Spleen (tissue), 11 donors: ENCODE results near the gene SGCA. TPM values are rescaled to one million over a fixed set of nuclear protein-coding genes. Genes with fewer than 3 reads are reported as not detected.

Experiments used
- DNase-seq: peaks from one replicate; pipeline ENCODE4 v3.0.0-alpha.2; 2020
- H3K27ac ChIP-seq, 8 donors: fragments of 200-600 bp; sonication (generic) in 7 of 8; 1 replicate in 4 of 8; 2 replicates in 4 of 8; pipeline versions ENCODE4 v1.5.0 to v1.8.0; 2016 to 2021; ENCODE audit warnings: inconsistent platforms in 4 of 8, mild to moderate bottlenecking in 4 of 8, moderate library complexity in 1 of 8
- H3K27me3 ChIP-seq, 7 donors: fragments of 200-600 bp; sonication (generic) in 6 of 7; replicated peaks in 1 of 7; 1 replicate in 4 of 7; 2 replicates in 3 of 7; pipeline versions ENCODE4 v1.5.0 to v1.8.0; 2016 to 2021; ENCODE audit warnings: inconsistent platforms in 3 of 7, mild to moderate bottlenecking in 1 of 7
- H3K36me3 ChIP-seq, 6 donors: fragments of 200-600 bp; sonication (generic) in 5 of 6; 1 replicate in 4 of 6; 2 replicates in 2 of 6; pipeline versions ENCODE4 v1.5.0 to v1.8.0; 2016 to 2021; ENCODE audit warnings: inconsistent platforms in 2 of 6
- H3K4me1 ChIP-seq, 6 donors: fragments of 200-600 bp; sonication (generic) in 5 of 6; 1 replicate in 3 of 6; 2 replicates in 3 of 6; pipeline versions ENCODE4 v1.5.0 to v1.8.0; 2016 to 2021; ENCODE audit warnings: inconsistent platforms in 3 of 6
- H3K4me3 ChIP-seq, 8 donors: fragments of 200-600 bp; sonication (generic) in 7 of 8; 1 replicate in 4 of 8; 2 replicates in 4 of 8; pipeline versions ENCODE4 v1.5.0 to v1.8.0; 2016 to 2021; ENCODE audit warnings: inconsistent platforms in 4 of 8, mild to moderate bottlenecking in 4 of 8, moderate library complexity in 2 of 8
- H3K9me3 ChIP-seq, 8 donors: fragments of 200-600 bp; sonication (generic) in 7 of 8; 1 replicate in 4 of 8; 2 replicates in 4 of 8; pipeline versions ENCODE4 v1.5.0 to v1.8.0; 2016 to 2021; ENCODE audit warnings: inconsistent platforms in 4 of 8
- POLR2A ChIP-seq, 3 donors: fragments of 450-650 bp; IDR thresholded peaks; one replicate each; pipeline ENCODE4 v1.5.1; 2017; ENCODE audit warnings: antibody characterized with exemption in 3 of 3, mild to moderate bottlenecking in 1 of 3
- POLR2AphosphoS5 ChIP-seq, 3 donors: sonication (generic); formaldehyde crosslinking; IDR thresholded peaks; one replicate each; pipeline ENCODE4 v1.5.1; 2017; ENCODE audit warnings: antibody characterized with exemption in 3 of 3
- WGBS, 5 donors: extraction: QIAGEN DNeasy Blood & Tissue Kit in 3 of 5; methylation state at CpG; one replicate each; pipeline versions ENCODE4 v1.1.5 to v1.1.7; 2013 to 2018; 5-methylcytosine and 5-hydroxymethylcytosine counted together
- intact Hi-C: fragments of 100-400 bp; cut with DNase I; formaldehyde crosslinking; loops from one replicate; pipeline ENCODE4 v1.15.0; 2023; ENCODE audit warnings: low total_unique reads
- polyA plus RNA-seq, 3 donors: library from polyadenylated mRNA; stranded (reverse); fragments of 200-250 nt; gene quantifications; one replicate each; pipeline ENCODE4 v1.2.1, GENCODE V29; 2013
- total RNA-seq, 7 donors: library from RNA; depleted of rRNA in 3 of 7; stranded (reverse); fragments of >200 nt in 3 of 7; fragmentation: NEBNext Ultra II Directional in 4 of 7; extraction: Animal tissue kit (Norgen Biotek cat#: 25700) in 4 of 7; gene quantifications; one replicate each; pipeline versions ENCODE4 v1.1.0 to v1.2.1, GENCODE V29; 2016 to 2021
- TF ChIP-seq, protein P1 (sequence below), 11 experiments: fragments of 200-600 bp in 7 of 11; fragments of 450-650 bp in 4 of 11; sonication (generic) in 4 of 11; IDR thresholded peaks in 8 of 11; conservative IDR thresholded peaks in 3 of 11; 1 replicate in 7 of 11; 2 replicates in 4 of 11; pipeline versions ENCODE4 v1.4.0 to v1.8.0; 2016 to 2021; ENCODE audit warnings: antibody characterized with exemption in 11 of 11, inconsistent platforms in 4 of 11, mild to moderate bottlenecking in 1 of 11
- donor health status: healthy with polysubstance abuse.
- donor health status: DM: no; HTN: no; CAD: no; lungs with moderate emphysema.
- donor health status: DM: no; HTN: no; CAD: no.
- donor health status: Bipolar disorder and iron deficiency.
- donor health status: healthy.
- donor health status: DM: no; HTN: no; CAD: no.
- donor health status: DM: yes; HTN: yes; CAD: no.

SGCA gene
- total and polyA plus RNA-seq, 10 donors, result 1.2 to 5.9 (median 3.7) TPM; not detected in 1

DNA sequence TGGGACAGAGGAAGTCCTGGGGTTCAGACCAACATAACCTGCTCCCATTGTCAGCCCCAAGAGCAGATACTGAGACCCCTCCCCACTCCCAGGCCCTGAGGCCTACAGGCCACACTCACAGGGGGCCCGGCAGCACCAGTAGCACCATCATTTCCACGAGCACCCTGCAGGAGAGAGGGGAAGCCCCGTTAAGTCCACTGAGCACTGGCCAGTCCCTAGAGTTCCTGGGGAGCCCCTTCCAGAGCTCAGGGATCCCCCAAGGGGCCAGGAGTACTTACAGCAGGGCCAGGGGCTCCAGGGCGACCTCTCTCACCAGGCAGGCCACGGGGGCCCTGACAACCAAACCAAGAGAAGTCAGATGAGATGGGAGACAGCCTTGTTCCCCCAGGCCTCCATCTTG is 30.2 kb downstream of the SGCA start:
- intact Hi-C loops, result no loop called here
- no peak for DNase-seq
- peaks cover 0 to 45% (median 22%) of the 10 kb centered on the region in 6 donors for H3K4me1 ChIP-seq
- peak overlapping the region in 1 of 8 donors; percentile 13 for H3K27ac ChIP-seq
- H3K36me3 ChIP-seq, result peaks cover 0 to 71% (median 2%) of the 10 kb centered on the region in 6 donors
- TF ChIP-seq POLR2A (IDR thresholded peaks at IDR 0.05), result no peak
- TF ChIP-seq POLR2AphosphoS5 (IDR thresholded peaks at IDR 0.05), result no peak
- TF ChIP-seq, protein P1, sequence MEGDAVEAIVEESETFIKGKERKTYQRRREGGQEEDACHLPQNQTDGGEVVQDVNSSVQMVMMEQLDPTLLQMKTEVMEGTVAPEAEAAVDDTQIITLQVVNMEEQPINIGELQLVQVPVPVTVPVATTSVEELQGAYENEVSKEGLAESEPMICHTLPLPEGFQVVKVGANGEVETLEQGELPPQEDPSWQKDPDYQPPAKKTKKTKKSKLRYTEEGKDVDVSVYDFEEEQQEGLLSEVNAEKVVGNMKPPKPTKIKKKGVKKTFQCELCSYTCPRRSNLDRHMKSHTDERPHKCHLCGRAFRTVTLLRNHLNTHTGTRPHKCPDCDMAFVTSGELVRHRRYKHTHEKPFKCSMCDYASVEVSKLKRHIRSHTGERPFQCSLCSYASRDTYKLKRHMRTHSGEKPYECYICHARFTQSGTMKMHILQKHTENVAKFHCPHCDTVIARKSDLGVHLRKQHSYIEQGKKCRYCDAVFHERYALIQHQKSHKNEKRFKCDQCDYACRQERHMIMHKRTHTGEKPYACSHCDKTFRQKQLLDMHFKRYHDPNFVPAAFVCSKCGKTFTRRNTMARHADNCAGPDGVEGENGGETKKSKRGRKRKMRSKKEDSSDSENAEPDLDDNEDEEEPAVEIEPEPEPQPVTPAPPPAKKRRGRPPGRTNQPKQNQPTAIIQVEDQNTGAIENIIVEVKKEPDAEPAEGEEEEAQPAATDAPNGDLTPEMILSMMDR (IDR thresholded peaks at IDR 0.05 in 8 of 11, conservative IDR thresholded peaks at IDR 0.05 in 3 of 11), result no peak
- 57 to 79% (median 62%) methylated on average over 1 to 5 of the region's 5 CpGs for WGBS, 5 donors
- H3K9me3 ChIP-seq, result no peaks in the 10 kb centered on the region
- H3K27me3 ChIP-seq, result peaks cover 0 to 37% (median 17%) of the 10 kb centered on the region in 7 donors
- no peak overlapping the region for H3K4me3 ChIP-seq

GRCh38 chr17:50196826-50197225 is 31.0 kb downstream of the SGCA start:
- Histone ChIP-seq H3K27me3 (peaks cover 0 to 45% (median 25%) of the 10 kb centered on the region in 7 donors), H3K36me3 (peaks cover 0 to 63% (median 1%) of the 10 kb centered on the region in 6 donors), H3K4me3 (no peak overlapping the region), H3K4me1 (peaks cover 0 to 52% (median 26%) of the 10 kb centered on the region in 6 donors), H3K27ac (peak overlapping the region in 1 of 8 donors; percentile 13), H3K9me3 (no peaks in the 10 kb centered on the region)
- TF ChIP-seq, protein P1 (IDR thresholded peaks at IDR 0.05 in 8 of 11, conservative IDR thresholded peaks at IDR 0.05 in 3 of 11), result no peak
- no peak for TF ChIP-seq POLR2A (IDR thresholded peaks at IDR 0.05)
- intact Hi-C loops, result no loop called here
- DNase-seq, result no peak
- 77 to 95% (median 83%) methylated on average over 4 to 6 of the region's 6 CpGs for WGBS, 5 donors

- Histone ChIP-seq H3K27me3 (peaks cover 0 to 59% (median 28%) of the 10 kb centered on the region in 7 donors), H3K4me1 (peaks cover 0 to 44% (median 30%) of the 10 kb centered on the region in 6 donors), H3K36me3 (peaks cover 0 to 50% (median 0%) of the 10 kb centered on the region in 6 donors), H3K4me3 (no peak overlapping the region), H3K9me3 (no peaks in the 10 kb centered on the region), H3K27ac (peak overlapping the region in 1 of 8 donors; percentile 3)
- DNase-seq, result no peak
- intact Hi-C loops, result no loop called here
- WGBS, 5 donors, result 10 to 23% (median 20%) methylated on average over 7 of the region's 7 CpGs
- TF ChIP-seq POLR2A (IDR thresholded peaks at IDR 0.05), result no peak
- TF ChIP-seq, protein P1 (IDR thresholded peaks at IDR 0.05 in 8 of 11, conservative IDR thresholded peaks at IDR 0.05 in 3 of 11), result peak in 10 of 11 experiments; percentile 33 to 70 (median 56)
- no peak for TF ChIP-seq POLR2AphosphoS5 (IDR thresholded peaks at IDR 0.05)
These were observed 32.3 kb downstream of the SGCA start for GRCh38 chr17:50198026-50198669.

- Histone ChIP-seq H3K27me3 (peaks cover 0 to 70% (median 32%) of the 10 kb centered on the region in 7 donors), H3K9me3 (no peaks in the 10 kb centered on the region), H3K4me3 (peak overlapping the region in 7 of 8 donors; percentile 38 to 73 (median 47)), H3K36me3 (peaks cover 0 to 39% (median 0%) of the 10 kb centered on the region in 6 donors), H3K4me1 (peaks cover 0 to 50% (median 30%) of the 10 kb centered on the region in 6 donors), H3K27ac (peak overlapping the region in 4 of 8 donors; percentile 26 to 84 (median 76))
- TF ChIP-seq POLR2AphosphoS5 (IDR thresholded peaks at IDR 0.05), result no peak
- TF ChIP-seq, protein P1 (IDR thresholded peaks at IDR 0.05 in 8 of 11, conservative IDR thresholded peaks at IDR 0.05 in 3 of 11), result no peak
- no peak for TF ChIP-seq POLR2A (IDR thresholded peaks at IDR 0.05)
- intact Hi-C loops, result no loop called here
- 44 to 53% (median 49%) methylated on average over 36 to 41 of the region's 41 CpGs for WGBS, 5 donors
- DNase-seq, result peak; percentile 76
These were observed 33.5 kb downstream of the SGCA start for GRCh38 chr17:50199211-50199802.
